A549 (cell line): ENCODE results near the gene TMEM106B. TPM values are rescaled to one million over a fixed set of nuclear protein-coding genes. Genes with fewer than 3 reads are reported as not detected.

Experiments
- ATAC-seq, 2 experiments: fragments of 200-7000 bp in 1 of 2; fragments of >200 bp in 1 of 2; cut with Nextera tagmentation in 1 of 2; cut with Tn5 transposase in 1 of 2; 3 replicates each; pipeline versions ENCODE4 v1.8.0 to v1.9.1; 2018 to 2020; ENCODE audit warnings: mild to moderate bottlenecking in 1 of 2, moderate library complexity in 1 of 2
- CTCF ChIA-PET: fragments of 300-600 bp; sonication (Branson Sonifier 250); formaldehyde crosslinking; extraction: SDS; loops from one replicate; lab custom pipeline; 2021; ENCODE audit warnings: antibody characterized with exemption, inconsistent platforms; lab: Yijun Ruan, JAX
- POLR2A ChIA-PET: fragments of 350-600 bp; formaldehyde crosslinking; extraction: SDS; loops from one replicate; lab custom pipeline; 2021; ENCODE audit warnings: antibody characterized with exemption, inconsistent platforms; lab: Yijun Ruan, JAX
- DNase-seq, 2 experiments: peaks; one replicate each; pipeline versions ENCODE4 v3.0.0 to v3.0.0-alpha.2; 2011 to 2016; ENCODE audit warnings: low read depth in 1 of 2, low spot score in 1 of 2
- FAIRE-seq: peaks from 2 replicates; lab custom pipeline; 2011; peaks lifted over from hg19 to GRCh38; lab: Jason Lieb, UNC
- H3K27ac ChIP-seq, 2 experiments: fragments of >200 bp; sonication (Bioruptor Twin); formaldehyde crosslinking; 3 replicates each; pipeline ENCODE4 v1.5.1; 2016 to 2017
- H3K4me1 ChIP-seq: fragments of >200 bp; sonication (Bioruptor Twin); formaldehyde crosslinking; 3 replicates; pipeline ENCODE4 v1.6.1; 2016
- H3K4me2 ChIP-seq: fragments of >200 bp; sonication (Bioruptor Twin); formaldehyde crosslinking; 3 replicates; pipeline ENCODE4 v1.6.1; 2016
- H3K4me3 ChIP-seq: fragments of >200 bp; sonication (Bioruptor Twin); formaldehyde crosslinking; 3 replicates; pipeline ENCODE4 v1.5.1; 2016
- H3K9me3 ChIP-seq: fragments of >200 bp; sonication (Bioruptor Twin); formaldehyde crosslinking; 3 replicates; pipeline ENCODE4 v1.6.1; 2016
- BHLHE40 ChIP-seq: IDR thresholded peaks from 2 replicates; pipeline ENCODE4 v1.6.1; 2012; ENCODE audit warnings: low read depth, low read length, inconsistent platforms
- CTCF ChIP-seq: fragments of >200 bp; sonication (Bioruptor Twin); formaldehyde crosslinking; IDR thresholded peaks from 3 replicates; pipeline ENCODE4 v1.5.1; 2016
- EP300 ChIP-seq, 2 experiments: fragments of >200 bp; sonication (Bioruptor Twin); formaldehyde crosslinking; IDR thresholded peaks; 2 replicates in 1 of 2; 3 replicates in 1 of 2; pipeline ENCODE4 v1.6.1; 2016 to 2017
- ESRRA ChIP-seq: fragments of 150-350 bp; IDR thresholded peaks from 2 replicates; pipeline ENCODE4 v1.6.1; 2014; ENCODE audit warnings: mild to moderate bottlenecking, low read length, borderline replicate concordance
- GATA3 ChIP-seq: IDR thresholded peaks from 2 replicates; pipeline ENCODE4 v1.6.1; 2012; ENCODE audit warnings: borderline replicate concordance
- HDAC2 ChIP-seq: fragments of 200-600 bp; sonication (generic); IDR thresholded peaks from 2 replicates; pipeline ENCODE4 v1.6.1; 2016
- HMGXB4 ChIP-seq: fragments of 250-450 bp; sonication (Bioruptor Pico); IDR thresholded peaks from 2 replicates; pipeline ENCODE4 v1.5.0; 2021; ENCODE audit warnings: mild to moderate bottlenecking, moderate library complexity, borderline replicate concordance
- HOXB5 ChIP-seq: fragments of 250-450 bp; sonication (Bioruptor Pico); IDR thresholded peaks from 2 replicates; pipeline ENCODE4 v1.5.0; 2020; ENCODE audit warnings: mild to moderate bottlenecking, moderate library complexity
- JUNB ChIP-seq: fragments of >200 bp; sonication (Bioruptor Twin); formaldehyde crosslinking; IDR thresholded peaks from 2 replicates; pipeline ENCODE4 v1.6.1; 2016
- KDM1A ChIP-seq: fragments of 200-600 bp; sonication (generic); IDR thresholded peaks from 2 replicates; pipeline ENCODE4 v1.6.1; 2016; ENCODE audit warnings: low read depth, mild to moderate bottlenecking
- KDM5A ChIP-seq: fragments of 200-600 bp; sonication (generic); IDR thresholded peaks from 2 replicates; pipeline ENCODE4 v1.6.1; 2016; ENCODE audit warnings: antibody characterized with exemption, mild to moderate bottlenecking
- MAX ChIP-seq: IDR thresholded peaks from 2 replicates; pipeline ENCODE4 v1.6.1; 2012
- MYC ChIP-seq: IDR thresholded peaks from 2 replicates; pipeline ENCODE4 v1.6.1; 2012; ENCODE audit warnings: mild to moderate bottlenecking, inconsistent platforms, low read length, improper control_type of control experiment, borderline replicate concordance
- NPAS2 ChIP-seq: fragments of 250-450 bp; sonication (Bioruptor Pico); IDR thresholded peaks from 2 replicates; pipeline ENCODE4 v1.8.0; 2022; ENCODE audit warnings: mild to moderate bottlenecking, moderate library complexity, borderline replicate concordance
- POLR2A ChIP-seq: IDR thresholded peaks from 2 replicates; pipeline ENCODE4 v1.6.1; 2012; ENCODE audit warnings: mild to moderate bottlenecking, low read length
- RAD21 ChIP-seq, 2 experiments: fragments of >200 bp in 1 of 2; sonication (Bioruptor Twin) in 1 of 2; formaldehyde crosslinking in 1 of 2; IDR thresholded peaks in 1 of 2; conservative IDR thresholded peaks in 1 of 2; 2 replicates in 1 of 2; 3 replicates in 1 of 2; pipeline ENCODE4 v1.6.1; 2012 to 2018; ENCODE audit warnings: inconsistent platforms in 1 of 2
- REST ChIP-seq: fragments of 200-600 bp; sonication (generic); IDR thresholded peaks from 2 replicates; pipeline ENCODE4 v1.6.1; 2016; ENCODE audit warnings: antibody characterized with exemption, mild to moderate bottlenecking, moderate library complexity
- TP53 ChIP-seq: fragments of 250-450 bp; sonication (Bioruptor Pico); IDR thresholded peaks from 2 replicates; pipeline ENCODE4 v1.5.0; 2021; ENCODE audit warnings: mild to moderate bottlenecking, moderate library complexity
- WGBS: methylation state at CpG from one replicate; pipeline ENCODE4 v1.1.6; 2017; ENCODE audit errors: missing lambda C conversion rate; 5-methylcytosine and 5-hydroxymethylcytosine counted together
- polyA plus RNA-seq, 4 experiments: library from polyadenylated mRNA; depleted of rRNA in 3 of 4; stranded (reverse); fragments of >200 nt; fragmentation: RNase III in 1 of 4; extraction: RNeasy Plus Mini Kit Qiagen cat#74134 plus additional on column Dnase treatment in 1 of 4; gene quantifications; 2 replicates in 3 of 4; 3 replicates in 1 of 4; pipeline ENCODE4 v1.2.3, GENCODE V29; 2011 to 2017
- TF ChIP-seq, protein P1 (sequence below): fragments of 450-650 bp; IDR thresholded peaks from 2 replicates; pipeline ENCODE4 v1.6.1; 2014; ENCODE audit warnings: antibody characterized with exemption

TMEM106B gene
- polyA plus RNA-seq, 2 of the 4 experiments (the other 2 are of a cell fraction): 70.9 to 123 TPM

- no peak for DNase-seq
- H3K27ac ChIP-seq: no peak overlapping the region
- no peak for FAIRE-seq
- peak overlapping the region; percentile 34; the same call in 1 of the 3 replicates for H3K4me2 ChIP-seq
- ATAC-seq: no peak
- no peaks in the 10 kb centered on the region for H3K9me3 ChIP-seq
- ChIA-PET CTCF (no interaction called here), POLR2A (no interaction called here)
- no peak for TF ChIP-seq HOXB5 (CRISPR knock-in tag)
- H3K4me3 ChIP-seq: no peak overlapping the region
- 89% methylated on average over 2 of the region's 2 CpGs for WGBS
- H3K4me1 ChIP-seq: peaks cover 5% of the 10 kb centered on the region; the same call in 1 of the 3 replicates
Observed at GRCh38 chr7:12178317-12178716, 32.8 kb upstream of the TMEM106B start.

GRCh38 chr7:12194426-12194825 lies 16.7 kb upstream of the TMEM106B start:
- no peak overlapping the region for H3K4me2 ChIP-seq
- peaks cover 10% of the 10 kb centered on the region; the same call in 1 of the 3 replicates for H3K4me1 ChIP-seq
- ATAC-seq (no peak), DNase-seq (no peak), FAIRE-seq (no peak)
- no peaks in the 10 kb centered on the region for H3K9me3 ChIP-seq
- no peak overlapping the region for H3K4me3 ChIP-seq
- H3K27ac ChIP-seq: no peak overlapping the region
- TF ChIP-seq CTCF (no peak), JUNB (no peak), ESRRA (no peak), MAX (no peak), RAD21 (conservative IDR thresholded peaks at IDR 0.05 in 1 of 2, IDR thresholded peaks at IDR 0.05 in 1 of 2) (no peak), HDAC2 (no peak), KDM1A (no peak), HMGXB4 (CRISPR knock-in tag) (no peak), REST (no peak), POLR2A (no peak)
- ChIA-PET POLR2A (interaction anchor here (1.0 kb wide), 1 partner anchor 17 kb away, joined by 5 read pairs; the partner anchor contains the start of gene TMEM106B), CTCF (no interaction called here)

- POLR2A ChIA-PET: no interaction called here
- no peak for FAIRE-seq
- no peak for TF ChIP-seq BHLHE40
- TF ChIP-seq NPAS2: no peak
- no peak for TF ChIP-seq HOXB5 (CRISPR knock-in tag)
- no peak for TF ChIP-seq TP53
- no peak for TF ChIP-seq GATA3
- TF ChIP-seq EP300 (IDR thresholded peaks at IDR 0.05): no peak
- TF ChIP-seq, protein P1, sequence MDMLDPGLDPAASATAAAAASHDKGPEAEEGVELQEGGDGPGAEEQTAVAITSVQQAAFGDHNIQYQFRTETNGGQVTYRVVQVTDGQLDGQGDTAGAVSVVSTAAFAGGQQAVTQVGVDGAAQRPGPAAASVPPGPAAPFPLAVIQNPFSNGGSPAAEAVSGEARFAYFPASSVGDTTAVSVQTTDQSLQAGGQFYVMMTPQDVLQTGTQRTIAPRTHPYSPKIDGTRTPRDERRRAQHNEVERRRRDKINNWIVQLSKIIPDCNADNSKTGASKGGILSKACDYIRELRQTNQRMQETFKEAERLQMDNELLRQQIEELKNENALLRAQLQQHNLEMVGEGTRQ: no peak
- TF ChIP-seq KDM5A: no peak
- no peak for TF ChIP-seq MYC
Observed at GRCh38 chr7:12196386-12196785, 14.7 kb upstream of the TMEM106B start.

More at GRCh38 chr7:12196386-12196785, 14.7 kb upstream of the TMEM106B start:
- Histone ChIP-seq H3K27ac (no peak overlapping the region), H3K4me2 (no peak overlapping the region), H3K4me1 (peaks cover 16% of the 10 kb centered on the region; the same call in 1 of the 3 replicates), H3K4me3 (no peak overlapping the region), H3K9me3 (no peaks in the 10 kb centered on the region)
- CTCF ChIA-PET: no interaction called here
- DNase-seq (no peak), ATAC-seq (no peak)
- 89% methylated on average over 2 of the region's 2 CpGs for WGBS
